Amniotic epithelial cell (primary cell): ENCODE results near the gene INSRR.

ENCODE experiments used
- DNase-seq: peaks from one replicate; pipeline ENCODE4 v3.0.0-alpha.2; 2010; ENCODE audit warnings: low read depth

Gene INSRR

DNA sequence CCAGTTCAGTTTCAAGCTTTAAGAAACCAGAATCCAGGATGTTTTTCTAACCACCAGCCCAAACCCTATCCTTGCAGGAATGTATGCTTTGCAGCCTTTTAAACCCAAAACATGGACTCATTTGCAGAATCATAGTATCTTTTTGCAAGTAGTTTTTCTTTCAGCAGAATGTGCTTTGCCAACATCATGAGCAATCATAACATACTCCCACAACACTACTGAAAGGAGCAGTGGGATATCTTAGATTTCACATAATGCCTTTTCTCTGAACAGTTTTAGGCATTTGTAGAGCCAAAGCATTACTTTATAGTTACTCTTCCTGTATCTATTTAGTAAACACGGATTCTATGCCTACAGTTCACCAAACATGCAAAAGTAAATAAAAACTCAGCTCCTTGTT lies 32.3 kb downstream of the INSRR start:
- DNase-seq = peak; percentile 70

DNA sequence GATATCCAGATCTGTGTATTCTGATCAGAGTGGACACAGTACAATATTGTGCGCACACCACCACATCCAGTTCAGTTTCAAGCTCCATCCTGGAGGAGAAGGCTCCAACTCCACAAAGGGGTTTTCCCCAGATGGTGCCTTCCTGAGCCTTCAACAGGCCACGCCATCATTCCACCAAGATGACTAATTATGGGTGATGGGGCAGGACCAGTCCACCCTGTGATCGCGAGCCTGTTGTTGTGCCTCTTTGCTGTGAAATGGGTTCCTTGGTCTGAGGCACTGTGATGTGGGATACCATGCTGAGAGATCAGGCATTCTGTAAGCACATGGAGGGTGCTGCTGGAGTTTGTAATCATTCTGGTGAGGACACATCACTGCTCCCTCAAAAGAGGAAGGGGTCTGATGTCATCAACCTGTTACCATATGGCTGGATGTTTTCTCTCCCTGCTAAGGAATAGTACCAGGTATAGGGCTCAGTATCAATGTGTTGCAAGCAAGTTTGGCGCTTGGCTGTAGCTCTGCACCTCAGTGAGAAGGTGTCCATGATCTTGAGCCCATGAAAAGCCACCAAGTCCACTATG lies 35.6 kb downstream of the INSRR start:
- no peak for DNase-seq

DNA sequence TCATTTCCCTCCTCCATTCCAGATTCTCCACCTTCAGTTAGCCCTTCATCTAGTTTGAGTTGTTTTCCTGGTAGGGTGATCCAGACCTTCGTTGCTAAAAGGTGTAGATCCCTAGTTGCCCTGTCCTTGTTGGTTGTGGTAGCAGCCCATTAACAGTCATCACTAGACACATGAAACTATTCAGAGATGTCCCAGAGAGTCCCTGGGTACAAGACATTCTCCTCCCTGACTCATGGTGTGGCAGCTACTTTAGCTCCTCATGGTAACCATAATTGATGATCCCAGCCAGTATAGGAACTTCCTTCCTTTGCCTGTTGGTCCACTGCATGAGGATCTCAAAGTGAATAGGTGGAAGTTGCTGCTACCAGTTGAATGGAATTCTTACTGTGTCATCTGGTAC lies 36.2 kb downstream of the INSRR start:
- no peak for DNase-seq

DNA sequence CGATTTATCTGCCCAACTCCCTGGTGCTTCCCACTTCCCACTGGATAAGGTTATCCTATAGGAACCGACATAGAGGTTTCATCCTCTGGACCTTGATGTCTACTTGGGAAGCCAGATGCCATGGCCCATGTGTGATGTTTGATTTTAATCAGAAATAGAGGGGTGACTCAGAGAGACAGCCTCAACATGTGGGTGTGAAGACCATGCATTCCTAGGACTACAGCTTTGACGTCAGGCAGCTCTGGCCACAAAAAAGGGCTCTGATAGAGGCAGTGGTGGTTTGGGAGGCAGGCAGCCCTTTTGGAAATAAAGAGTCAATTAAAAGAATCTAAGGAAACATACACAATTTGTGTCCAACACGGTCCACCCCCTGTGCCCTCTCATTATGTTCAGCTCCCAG lies 37.1 kb downstream of the INSRR start:
- DNase-seq = peak; percentile 75

DNA sequence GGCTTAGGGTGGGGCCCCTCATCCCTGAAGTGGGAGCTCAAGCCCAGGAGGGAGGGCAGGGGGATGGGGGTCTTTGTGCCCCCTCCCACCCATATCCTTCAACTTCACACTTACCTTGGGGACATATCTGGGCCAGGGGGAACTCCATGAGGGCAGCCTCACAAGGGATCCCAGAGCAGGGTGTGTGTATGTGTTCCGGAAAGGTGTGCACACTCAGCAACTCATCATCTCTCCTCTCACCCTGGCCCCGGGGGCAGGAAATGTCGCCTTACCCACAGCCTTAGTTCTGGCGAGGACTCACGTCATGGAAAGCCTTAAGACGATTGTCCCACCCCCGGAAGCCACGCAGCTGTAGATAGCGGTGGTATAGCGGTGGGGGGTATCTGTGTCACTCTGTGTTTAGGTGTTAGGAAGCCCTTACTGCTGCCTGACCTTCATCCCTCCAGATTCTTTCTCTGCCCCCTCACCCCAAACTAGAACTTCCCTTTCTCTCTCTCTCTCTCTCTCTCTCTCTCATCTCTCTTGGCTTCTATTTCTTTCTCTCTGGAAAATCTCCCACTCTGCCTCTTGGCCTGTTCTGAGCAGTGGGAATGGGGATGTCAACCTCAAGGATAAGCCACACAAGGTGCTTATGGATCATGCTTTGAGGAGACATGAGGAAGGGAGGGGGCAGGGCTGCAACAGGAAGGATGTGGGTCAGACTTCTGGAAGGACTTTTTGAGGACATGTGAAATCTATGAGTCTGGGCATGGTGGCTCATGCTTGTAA lies 42.2 kb downstream of the INSRR start, which contains the start of gene SH2D2A:
Gene SH2D2A (minus strand): TSS at position 288 of the 768 bp plus-strand sequence. CDS start 140 bp downstream, at position 148.
- DNase-seq = no peak

GRCh38 chr1:156815961-156816422 lies 42.9 kb downstream of the INSRR start:
- no peak for DNase-seq

DNA sequence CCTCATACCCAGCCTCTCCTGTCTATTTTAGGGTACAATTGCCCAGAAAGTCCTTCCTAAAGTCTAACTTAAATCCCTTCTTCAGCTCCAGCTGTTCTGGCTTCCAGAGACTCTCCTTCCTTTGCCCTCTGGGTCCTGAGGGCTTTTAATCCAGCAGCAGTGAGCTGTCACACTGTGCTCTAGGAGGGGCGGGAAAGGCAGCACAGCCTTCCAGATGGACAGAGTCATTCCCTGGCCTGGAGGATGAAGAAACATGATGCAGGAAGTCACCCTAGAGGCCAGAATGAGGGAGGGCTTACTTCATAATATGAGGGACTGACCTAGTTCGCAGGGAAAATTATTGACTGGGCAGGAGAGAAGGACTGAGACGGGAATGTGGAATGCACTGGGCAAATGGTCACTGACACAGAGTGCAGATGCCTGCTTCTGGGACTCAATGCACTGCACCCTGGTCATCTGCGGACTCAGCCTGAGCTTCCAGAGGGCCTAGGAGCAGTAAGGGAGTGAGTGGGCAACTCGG lies 43.5 kb downstream of the INSRR start:
- DNase-seq = peak; percentile 75

DNA sequence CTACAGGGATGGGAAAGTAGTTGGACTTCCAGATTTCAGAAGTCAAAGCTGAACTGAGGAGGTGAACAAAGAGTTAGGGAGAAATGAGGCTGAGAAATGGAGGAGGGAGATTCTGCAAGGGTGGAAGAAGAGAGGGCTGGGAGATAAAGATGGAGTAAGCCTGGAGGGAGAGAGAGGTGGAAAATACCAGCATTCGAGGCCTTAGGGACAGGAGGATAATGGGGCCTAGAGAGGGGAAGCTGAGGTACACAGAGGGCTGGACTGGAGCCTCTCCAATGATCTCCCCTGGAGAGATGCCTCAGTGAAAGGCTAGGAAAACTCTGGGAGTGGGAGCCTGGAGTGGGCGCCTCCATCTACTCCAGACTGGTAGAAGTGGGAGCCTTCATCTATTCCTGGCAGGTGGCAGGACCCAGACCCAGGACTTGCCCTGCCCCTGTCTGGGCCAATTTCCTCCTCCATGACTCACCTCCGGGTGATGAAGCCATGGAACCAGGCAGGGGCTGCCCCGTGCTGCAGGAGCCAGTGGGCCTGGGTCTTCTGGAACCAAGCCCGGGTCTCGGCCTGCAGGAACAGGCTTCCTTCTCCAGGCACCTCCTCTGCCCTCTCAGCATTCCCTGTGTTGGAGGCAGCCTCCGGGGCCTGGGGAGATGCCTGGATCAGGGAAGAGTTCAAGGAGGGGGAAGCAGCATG lies 44.2 kb downstream of the INSRR start:
- no peak for DNase-seq

GRCh38 chr1:156813750-156814570 lies 45.0 kb downstream of the INSRR start:
- peak; percentile 41 for DNase-seq

DNA sequence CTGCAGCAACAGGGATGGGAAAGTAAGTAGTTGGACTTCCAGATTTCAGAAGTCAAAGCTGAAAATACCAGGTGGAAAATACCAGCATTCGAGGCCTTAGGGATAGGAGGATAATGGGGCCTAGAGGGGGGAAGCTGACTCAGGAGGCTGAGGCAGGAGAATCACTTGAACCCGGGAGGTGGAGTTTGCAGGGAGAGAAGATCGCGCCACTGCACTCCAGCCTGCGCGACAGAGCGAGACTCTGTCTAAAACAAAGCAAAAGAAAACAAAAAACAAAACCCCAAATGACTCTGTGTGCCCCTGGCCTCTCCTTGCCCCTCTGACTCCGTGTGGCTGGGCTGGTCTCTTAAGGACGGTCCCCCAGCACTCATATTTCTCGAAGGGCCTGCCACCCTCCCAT lies 45.6 kb downstream of the INSRR start:
- no peak for DNase-seq

GRCh38 chr1:156812293-156812990 lies 46.5 kb downstream of the INSRR start:
- DNase-seq = no peak

DNA sequence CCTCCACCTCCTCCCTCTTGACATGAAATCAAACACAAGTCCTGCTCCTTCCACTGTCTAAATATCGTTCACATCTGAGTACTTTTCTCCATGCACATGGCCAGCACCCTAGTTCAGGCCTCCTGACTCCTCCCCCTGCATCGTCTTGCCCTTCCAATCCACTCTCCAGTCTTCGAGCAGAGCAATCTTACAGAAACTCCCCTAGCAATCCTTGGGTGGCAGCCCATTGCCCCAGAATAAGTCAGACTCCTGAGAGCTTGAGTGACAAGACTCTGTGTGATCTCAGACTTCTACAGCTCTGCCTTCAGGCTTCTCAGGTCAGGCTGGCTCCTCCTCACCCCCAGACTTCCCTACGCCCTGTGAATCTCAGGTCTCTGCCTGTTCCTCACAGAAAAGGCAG lies 47.7 kb downstream of the INSRR start:
- DNase-seq = peak; percentile 35

DNA sequence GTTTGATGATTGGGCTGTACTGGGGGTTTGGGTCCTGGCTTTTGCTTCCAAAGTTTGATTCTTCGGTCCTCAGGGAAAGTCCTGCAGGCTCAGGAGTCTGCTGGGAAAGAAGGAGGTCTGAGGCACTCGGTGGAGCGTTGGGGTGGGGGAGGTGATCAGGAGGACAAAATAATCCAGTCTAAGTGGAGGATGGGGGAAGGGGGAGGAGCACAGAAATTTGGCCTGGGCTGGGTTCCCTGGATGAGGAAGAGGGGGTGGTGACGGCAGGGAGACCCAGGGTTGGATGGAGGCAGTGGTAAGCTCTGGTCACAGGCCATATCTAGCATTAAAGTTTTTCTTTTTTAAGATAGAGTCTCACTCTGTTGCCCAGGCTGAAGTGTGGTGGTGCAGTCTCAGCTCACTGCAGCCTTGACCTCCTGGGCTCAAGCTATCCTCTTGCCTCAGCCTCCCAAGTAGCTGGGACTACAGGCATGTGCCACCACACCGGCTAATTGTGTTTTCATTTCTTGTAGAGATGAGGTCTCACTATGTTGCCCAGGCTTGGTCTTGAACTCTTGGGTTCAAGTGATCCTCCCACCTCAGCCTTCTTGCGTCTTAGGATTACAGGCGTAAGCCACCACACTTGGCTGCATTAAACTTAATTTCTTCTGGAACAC lies 49.1 kb downstream of the INSRR start:
- no peak for DNase-seq

- no peak for DNase-seq
These were observed 49.6 kb downstream of the INSRR start for GRCh38 chr1:156809281-156809680.

DNA sequence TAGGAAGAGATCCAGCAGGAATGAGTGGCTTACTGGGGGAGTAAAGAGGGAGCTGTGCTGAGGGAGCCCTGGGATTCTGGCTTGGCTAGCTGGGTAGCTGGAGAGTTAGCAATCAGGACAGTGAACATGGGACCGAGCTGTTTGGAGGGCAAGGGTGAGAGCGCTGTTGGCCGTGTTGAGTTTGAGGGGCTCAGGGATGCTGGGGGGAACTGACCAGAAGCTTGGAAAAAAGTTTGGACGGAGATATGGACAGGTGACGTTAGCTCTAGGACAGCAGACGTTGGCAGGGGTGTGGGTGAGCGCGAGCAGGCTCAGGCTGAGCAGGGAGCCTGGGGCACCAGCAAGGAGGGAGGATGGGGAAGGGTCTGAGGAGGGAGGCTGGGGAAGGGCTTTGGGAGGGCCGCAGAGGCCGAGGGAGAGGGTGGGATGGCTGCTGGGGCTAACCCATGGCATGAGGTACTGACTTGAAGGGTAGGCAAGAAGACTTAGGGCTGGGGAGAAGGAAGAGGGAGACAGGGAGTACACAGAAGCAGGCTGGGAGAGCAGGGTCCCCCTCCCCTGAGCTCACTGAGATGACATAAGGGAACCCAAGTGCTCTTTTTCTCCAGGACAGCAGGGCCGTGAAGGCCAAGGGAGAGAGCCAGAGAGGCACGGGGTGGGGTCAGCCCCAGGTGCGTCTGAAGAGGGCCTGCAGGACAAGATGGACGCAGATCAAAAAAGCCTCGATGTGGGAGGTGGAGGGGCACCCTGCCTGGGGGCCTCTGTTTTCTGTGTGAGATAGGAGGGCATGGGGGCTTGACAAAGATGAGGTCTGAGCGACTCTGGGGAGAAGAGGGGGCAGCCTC lies 50.5 kb downstream of the INSRR start:
- DNase-seq = no peak

DNA sequence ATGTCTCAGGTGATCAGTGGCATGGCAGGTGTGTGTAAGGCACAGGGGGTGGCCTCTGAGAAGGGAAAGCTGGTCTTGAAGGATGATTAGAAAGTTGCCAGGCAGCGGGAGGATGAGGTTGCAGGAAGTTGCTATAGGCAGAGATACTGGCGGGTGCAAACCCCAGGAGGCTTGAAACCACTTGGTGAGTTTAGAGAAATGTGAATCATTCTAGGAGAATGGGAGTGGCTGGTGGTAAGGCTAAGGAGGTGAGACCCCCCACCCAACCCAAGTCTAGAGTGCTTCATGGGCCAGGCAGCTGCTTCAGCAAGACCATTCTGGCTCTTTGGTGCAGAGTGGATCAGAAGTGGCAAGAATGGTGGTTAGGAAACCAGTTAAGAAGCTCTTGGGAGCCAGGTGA lies 51.3 kb downstream of the INSRR start:
- DNase-seq = no peak

DNA sequence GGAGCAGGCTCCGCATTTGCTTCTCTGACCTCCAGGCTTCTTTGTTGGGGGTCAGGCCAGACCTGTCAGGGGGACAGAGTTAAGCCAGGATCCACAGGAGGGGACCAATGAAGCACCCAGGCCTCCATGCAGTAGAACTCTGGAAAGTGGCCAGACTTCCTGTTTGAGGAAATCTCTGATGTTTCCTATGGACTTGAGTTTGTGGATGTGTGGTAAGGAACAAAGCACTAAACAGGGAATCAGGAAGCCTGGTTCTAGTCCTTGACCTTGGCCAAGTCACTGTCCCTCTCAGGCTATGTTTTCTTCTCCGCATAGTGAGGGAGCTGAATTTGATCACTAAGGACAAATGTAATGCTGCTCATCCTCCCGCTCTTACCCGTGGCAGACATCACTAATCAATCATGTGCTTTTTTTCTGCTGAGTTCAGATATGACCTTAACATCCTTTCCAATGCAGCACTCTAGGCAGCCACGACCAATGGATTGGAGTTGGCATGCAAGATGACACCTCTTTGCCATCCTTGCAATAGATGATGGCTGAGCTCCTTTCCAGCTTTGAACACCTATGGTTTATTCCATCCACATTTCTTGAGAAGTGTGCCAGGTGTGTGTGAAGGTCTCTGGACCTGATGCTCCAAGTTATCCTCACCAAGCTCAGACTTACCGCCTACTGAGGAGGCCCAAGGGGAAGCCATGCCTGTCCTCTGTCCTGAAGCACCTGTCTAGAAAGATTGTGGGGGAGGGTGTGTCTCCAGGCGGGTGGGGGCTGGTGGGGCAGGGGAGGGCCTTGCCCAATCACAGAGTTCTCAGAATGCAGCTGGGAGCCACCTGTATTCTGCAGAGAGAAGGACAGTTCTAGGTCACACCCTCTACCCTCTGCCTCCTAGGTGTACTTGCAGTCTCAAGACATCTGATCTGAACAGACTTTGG lies 52.1 kb downstream of the INSRR start:
- no peak for DNase-seq

GRCh38 chr1:156805766-156806511 lies 53.0 kb downstream of the INSRR start:
- peak; percentile 87 for DNase-seq
